HepG2 (cell line): ENCODE measurements around the gene MYO5A. TPM values are rescaled to one million over a fixed set of nuclear protein-coding genes. Genes with fewer than 3 reads are reported as not detected.
A peak's percentile ranks its signal among the peaks of the same experiment; 100 is the strongest.
"Not testable (repeated sequence)": the region's sequence is repeated elsewhere in the genome, so short reads cannot be mapped to it uniquely, and the experiment has no call there.

Experiments
- ATAC-seq: fragments of 200-7000 bp; cut with Tn5 transposase; 3 replicates; pipeline ENCODE4 v1.9.1; 2020; ENCODE audit warnings: mild to moderate bottlenecking, moderate library complexity
- BruUV-seq: library from RNA; stranded (reverse); fragments of 400-500 nt; replicated peaks from 2 replicates; lab custom pipeline; 2021; lab: Mats Ljungman, UMichigan
- CTCF ChIA-PET: fragments of 300-600 bp; formaldehyde crosslinking; extraction: SDS; loops from one replicate; lab custom pipeline; 2021; ENCODE audit warnings: low total read pairs, inconsistent platforms, low intra/inter-chr PET ratio; lab: Yijun Ruan, JAX
- POLR2A ChIA-PET: fragments of 350-600 bp; sonication (Branson Sonifier 250); formaldehyde crosslinking; loops from one replicate; lab custom pipeline; 2020; ENCODE audit warnings: antibody characterized with exemption, inconsistent platforms; lab: Yijun Ruan, JAX
- DNase-seq: peaks from one replicate; pipeline ENCODE4 v3.0.0-alpha.2; 2015; ENCODE audit warnings: low spot score
- FAIRE-seq: peaks from 3 replicates; lab custom pipeline; 2011; peaks lifted over from hg19 to GRCh38; lab: Jason Lieb, UNC
- H2AFZ ChIP-seq: one replicate; pipeline ENCODE4 v1.6.1; 2011; ENCODE audit warnings: low read length, inconsistent platforms
- H3K27ac ChIP-seq: fragments of 300-600 bp; 3 replicates; pipeline ENCODE4 v1.8.0; 2011; ENCODE audit warnings: mixed run types, mild to moderate bottlenecking, mixed read lengths, low read length, inconsistent platforms; ENCODE audit not compliant: insufficient read depth; ENCODE audit errors: extremely low read length
- H3K27me3 ChIP-seq, 2 experiments: fragments of 200-600 bp in 1 of 2; 2 replicates in 1 of 2; 3 replicates in 1 of 2; pipeline versions ENCODE4 v1.6.0 to v1.8.0; 2011; ENCODE audit warnings: low read length in 2 of 2, mild to moderate bottlenecking in 2 of 2, moderate library complexity in 2 of 2, inconsistent platforms in 1 of 2; ENCODE audit not compliant: insufficient read depth in 2 of 2, control insufficient read depth in 1 of 2
- H3K36me3 ChIP-seq, 2 experiments: fragments of 200-600 bp in 1 of 2; replicated peaks in 1 of 2; 2 replicates in 1 of 2; 3 replicates in 1 of 2; pipeline versions ENCODE4 v1.5.1 to v1.8.0; 2011; ENCODE audit warnings: low read length in 2 of 2, inconsistent platforms in 1 of 2; ENCODE audit not compliant: insufficient read depth in 2 of 2, control insufficient read depth in 1 of 2
- H3K4me1 ChIP-seq: 2 replicates; pipeline ENCODE4 v1.5.1; 2012; ENCODE audit warnings: low read length, inconsistent platforms; ENCODE audit not compliant: insufficient read depth
- H3K4me2 ChIP-seq: 2 replicates; pipeline ENCODE4 v1.6.0; 2011; ENCODE audit warnings: low read depth, low read length, inconsistent platforms
- H3K4me3 ChIP-seq, 3 experiments: fragments of 200-600 bp in 1 of 3; sonication (generic), shearing (Covaris generic) in 1 of 3; replicated peaks in 1 of 3; 2 replicates each; pipeline ENCODE4 v1.5.1; 2011 to 2016; ENCODE audit warnings: low read length in 3 of 3, inconsistent platforms in 2 of 3, low read depth in 2 of 3, mild to moderate bottlenecking in 2 of 3, control low read depth in 1 of 3, mixed read lengths in 1 of 3; ENCODE audit not compliant: insufficient read depth in 1 of 3
- H3K79me2 ChIP-seq: one replicate; pipeline ENCODE4 v1.6.1; 2011; ENCODE audit warnings: low read length, inconsistent platforms; ENCODE audit not compliant: insufficient read depth
- H3K9ac ChIP-seq: 2 replicates; pipeline ENCODE4 v1.6.0; 2011; ENCODE audit warnings: mild to moderate bottlenecking, low read depth, low read length, inconsistent platforms; ENCODE audit not compliant: insufficient read depth
- H3K9me3 ChIP-seq: 2 replicates; pipeline ENCODE4 v1.5.1; 2012; ENCODE audit warnings: mild to moderate bottlenecking, low read length
- H4K20me1 ChIP-seq: 2 replicates; pipeline ENCODE4 v1.6.0; 2011; ENCODE audit warnings: inconsistent platforms, mild to moderate bottlenecking, low read length, moderate library complexity; ENCODE audit not compliant: insufficient read depth
- ATF7-NPFF ChIP-seq: sonication (generic); formaldehyde crosslinking; IDR thresholded peaks from 2 replicates; pipeline ENCODE4 v1.8.1; 2023; ENCODE audit warnings: mild to moderate bottlenecking, low read depth, missing genetic modification reagents, moderate library complexity
- FOXM1 ChIP-seq: sonication (generic); formaldehyde crosslinking; IDR thresholded peaks from 2 replicates; pipeline ENCODE4 v1.5.0; 2020; ENCODE audit warnings: missing genetic modification reagents
- MAFF ChIP-seq: IDR thresholded peaks from 2 replicates; pipeline ENCODE4 v1.6.1; 2011; ENCODE audit warnings: low read depth, low read length, improper control_type of control experiment
- MIXL1 ChIP-seq: IDR thresholded peaks from 2 replicates; pipeline ENCODE4 v1.6.1; 2016
- NR2C2 ChIP-seq: sonication (generic); formaldehyde crosslinking; IDR thresholded peaks from 2 replicates; pipeline ENCODE4 v1.4.0; 2020; ENCODE audit warnings: missing genetic modification reagents, mild to moderate bottlenecking, moderate library complexity, borderline replicate concordance
- TOE1 ChIP-seq: sonication (generic); formaldehyde crosslinking; IDR thresholded peaks from 2 replicates; pipeline ENCODE4 v1.4.0; 2020; ENCODE audit warnings: mild to moderate bottlenecking, missing genetic modification reagents
- ZBTB33 ChIP-seq: sonication (generic); formaldehyde crosslinking; IDR thresholded peaks from 2 replicates; pipeline ENCODE4 v1.4.0; 2020; ENCODE audit warnings: missing genetic modification reagents
- ZNF329 ChIP-seq: sonication (generic); formaldehyde crosslinking; IDR thresholded peaks from 2 replicates; pipeline ENCODE4 v1.9.0; 2021; ENCODE audit warnings: low read depth, mild to moderate bottlenecking, missing genetic modification reagents
- ZNF652 ChIP-seq: IDR thresholded peaks from 2 replicates; pipeline ENCODE4 v1.6.1; 2016; ENCODE audit warnings: low read depth, borderline replicate concordance
- ZNF674 ChIP-seq: sonication (generic); formaldehyde crosslinking; IDR thresholded peaks from 2 replicates; pipeline ENCODE4 v1.5.0; 2020; ENCODE audit warnings: low read depth, mild to moderate bottlenecking, missing genetic modification reagents
- WGBS: methylation state at CpG from one replicate; pipeline ENCODE4 v1.1.6; 2017; ENCODE audit warnings: low lambda C conversion rate; 5-methylcytosine and 5-hydroxymethylcytosine counted together
- in situ Hi-C: cut with HindIII; loops from 2 replicates; pipeline ENCODE4 v1.10.0; 2017; ENCODE audit warnings: low pct_unique_long_range_greater_than_20kb; ENCODE audit not compliant: extremely low pct_ligation_motif_present
- intact Hi-C: fragments of 100-400 bp; cut with micrococcal nuclease; formaldehyde crosslinking; loops from one replicate; pipeline ENCODE4 v1.10.0; 2022; ENCODE audit not compliant: unreplicated experiment
- polyA plus RNA-seq, 8 experiments: library from polyadenylated mRNA; depleted of rRNA in 3 of 8; stranded (reverse) in 7 of 8; unstranded in 1 of 8; fragments of >200 nt; fragmentation: Illumina TruSeq in 4 of 8; extraction: Trizol in 4 of 8; gene quantifications; 2 replicates each; pipeline versions ENCODE4 v1.2.1 to v1.2.3, GENCODE V29; 2011 to 2016; ENCODE audit warnings: low read depth in 4 of 8, missing spikeins in 1 of 8, mixed read lengths in 1 of 8; ENCODE audit not compliant: insufficient read depth in 1 of 8
- total RNA-seq, 5 experiments: library from RNA; depleted of rRNA; stranded (reverse); fragments of >200 nt; fragmentation: Illumina TruSeq; extraction: Trizol; gene quantifications; 2 replicates each; pipeline ENCODE4 v1.2.3, GENCODE V29; 2016; ENCODE audit warnings: low read depth in 1 of 5

MYO5A gene
- total and polyA plus RNA-seq, 2 of the 13 experiments (the other 11 are each of a cell fraction or from before 2014, with no cell fraction given), result 2.8 to 4.8 TPM

- CTCF ChIA-PET, result not testable (repeated sequence)
- peak; percentile 71; the same call in 1 of the 2 replicates for TF ChIP-seq ZNF652 (CRISPR knock-in tag)
- peak; percentile 75 for TF ChIP-seq ZBTB33 (CRISPR knock-in tag)
- TF ChIP-seq, all 625 proteins: peak for 2; not testable (repeated sequence) for 623
- BruUV-seq, intact Hi-C loops, H2AFZ ChIP-seq, H3K9me3 ChIP-seq, ATAC-seq, H3K27me3 ChIP-seq, H3K4me3 ChIP-seq, H3K27ac ChIP-seq, H3K79me2 ChIP-seq, H3K9ac ChIP-seq, in situ Hi-C loops, DNase-seq, H3K4me2 ChIP-seq, FAIRE-seq, H3K4me1 ChIP-seq, POLR2A ChIA-PET, H4K20me1 ChIP-seq, H3K36me3 ChIP-seq: not testable (repeated sequence)
- WGBS, result 66% methylated on average over 9 of the region's 9 CpGs
These were observed 69.4 kb downstream of the MYO5A start for GRCh38 chr15:52459265-52459664.

GRCh38 chr15:52448011-52448890 lies 80.4 kb downstream of the MYO5A start:
- Histone ChIP-seq H2AFZ (no peak overlapping the region), H3K4me1 (peaks cover 5% of the 10 kb centered on the region; the same call in 1 of the 2 replicates), H3K27ac (no peak overlapping the region), H3K9me3 (no peaks in the 10 kb centered on the region), H4K20me1 (no peaks in the 10 kb centered on the region), H3K4me2 (no peak overlapping the region), H3K27me3 (no peaks in the 10 kb centered on the region), H3K79me2 (no peaks in the 10 kb centered on the region), H3K4me3 (no peak overlapping the region), H3K36me3 (no peaks in the 10 kb centered on the region), H3K9ac (no peak overlapping the region)
- POLR2A ChIA-PET, result no interaction called here
- no peak for TF ChIP-seq MAFF
- TF ChIP-seq FOXM1, result no peak
- no peak for TF ChIP-seq NR2C2 (CRISPR knock-in tag)
- TF ChIP-seq MIXL1 (CRISPR knock-in tag), result no peak
- TF ChIP-seq ZNF329 (CRISPR knock-in tag), result no peak
- no peak for TF ChIP-seq TOE1 (CRISPR knock-in tag)
- TF ChIP-seq ATF7-NPFF, result no peak
- no peak for TF ChIP-seq ZNF674 (CRISPR knock-in tag)
- DNase-seq, result no peak
- ATAC-seq, result 0 out of 3 replicates have a peak, but pooled peaks have one; percentile 41
- no peak for FAIRE-seq
- in situ Hi-C loops (no loop called here), intact Hi-C loops (no loop called here)
- CTCF ChIA-PET, result no interaction called here
- 27% methylated on average over 6 of the region's 6 CpGs for WGBS
- no TSS peak for BruUV-seq
